Heart right ventricle (tissue), 16 donors: Measurements from ENCODE around the gene DIS3L. TPM values are rescaled to one million over a fixed set of nuclear protein-coding genes. Genes with fewer than 3 reads are reported as not detected.
A peak's percentile ranks its signal among the peaks of the same experiment; 100 is the strongest.

ENCODE experiments used
- ATAC-seq, 8 donors: fragments of 200-7000 bp; cut with Tn5 transposase; one replicate each; pipeline ENCODE4 v1.9.1; 2020; ENCODE audit warnings: mild to moderate bottlenecking in 8 of 8, moderate library complexity in 8 of 8, moderate number of reproducible peaks in 1 of 8
- DNase-seq, 2 donors: peaks; one replicate each; pipeline ENCODE4 v3.0.0-alpha.2; 2020
- H3K27ac ChIP-seq, 10 donors: fragments of 200-600 bp; sonication (generic) in 2 of 10; one replicate each; pipeline versions ENCODE4 v1.5.0 to v1.8.0; 2020 to 2022; ENCODE audit warnings: mild to moderate bottlenecking in 3 of 10
- H3K27me3 ChIP-seq, 7 donors: fragments of 200-600 bp; one replicate each; pipeline ENCODE4 v1.8.0; 2021 to 2022; ENCODE audit warnings: mild to moderate bottlenecking in 2 of 7
- H3K36me3 ChIP-seq, 9 donors: fragments of 200-600 bp; sonication (generic) in 1 of 9; one replicate each; pipeline versions ENCODE4 v1.5.0 to v1.8.0; 2020 to 2022; ENCODE audit warnings: mild to moderate bottlenecking in 2 of 9
- H3K4me1 ChIP-seq, 9 donors: fragments of 200-600 bp; sonication (generic) in 1 of 9; one replicate each; pipeline versions ENCODE4 v1.5.0 to v1.8.0; 2020 to 2022; ENCODE audit warnings: mild to moderate bottlenecking in 4 of 9
- H3K4me3 ChIP-seq, 10 donors: fragments of 200-600 bp; sonication (generic) in 2 of 10; one replicate each; pipeline versions ENCODE4 v1.5.0 to v1.8.0; 2020 to 2022; ENCODE audit warnings: mild to moderate bottlenecking in 7 of 10, moderate library complexity in 2 of 10
- H3K9me3 ChIP-seq, 11 donors: fragments of 200-600 bp in 10 of 11; sonication (generic) in 2 of 11; one replicate each; pipeline versions ENCODE4 v1.5.0 to v1.8.0; 2013 to 2022; ENCODE audit warnings: mild to moderate bottlenecking in 2 of 11, control low read depth in 1 of 11, moderate library complexity in 1 of 11
- CTCF ChIP-seq, 9 donors: fragments of 200-600 bp; sonication (generic) in 2 of 9; IDR thresholded peaks; one replicate each; pipeline versions ENCODE4 v1.5.0 to v1.8.0; 2021 to 2022; ENCODE audit warnings: antibody characterized with exemption in 9 of 9, mild to moderate bottlenecking in 5 of 9, moderate library complexity in 1 of 9
- whole genome bisulfite sequencing, 2 donors: extraction: QIAGEN DNeasy Blood & Tissue Kit; methylation state at CpG; one replicate each; pipeline ENCODE4 v1.1.7; 2013; ENCODE audit warnings: inconsistent platforms in 1 of 2; 5-methylcytosine and 5-hydroxymethylcytosine counted together
- intact Hi-C, 10 donors: fragments of 100-400 bp; cut with DNase I; formaldehyde crosslinking; loops; one replicate each; pipeline versions ENCODE4 v1.11.1 to v1.14.2; 2022
- polyA plus RNA-seq, 2 donors: library from polyadenylated mRNA; stranded (reverse); fragments of 200-250 nt; gene quantifications; one replicate each; pipeline ENCODE4 v1.2.3, GENCODE V29; 2013
- total RNA-seq, 10 donors: library from RNA; stranded (reverse); fragmentation: NEBNext Ultra II Directional in 3 of 10; extraction: Animal tissue kit (Norgen Biotek cat#: 25700) in 3 of 10; gene quantifications; one replicate each; pipeline versions ENCODE4 v1.2.1 to v1.2.4, GENCODE V29; 2021 to 2023
- donor health status: Arrhythmogenic right ventricular cardiomyopathy.
- donor health status: ischemic (EF 13 %, LVEDD 7.1; RV severe dilation, severe dysfunction).
- donor health status: healthy with polysubstance abuse.
- donor health status: DM: no; HTN: yes; CAD: no.
- donor health status: DM: no; HTN: no; CAD: no.
- donor health status: ischemic (EF 25% LVEDD 6.9; RV normal size, moderate dysfunction).
- donor health status: ischemic (EF 25% LVEDD 5.7; RV mildly dilated, moderate dysfunction).
- donor health status: healthy.
- donor health status: DM: yes; HTN: yes; CAD: no.
- donor health status: Ischemic cardiomyopathy.
- donor health status: ischemic (EF 35%, LVEDD 5.7; RV mildly dilated, moderate dysfunction).
- donor health status: nonischemic (EF 11% LVEDD 7.7; RV severe dilation, severe dysfunction).
- donor health status: DM: yes; HTN: yes; CAD: no.
- donor health status: PGD.
- donor health status: ischemic (EF 29% LVEDD 5.4; RV normal size, mild dysfunction).
- donor health status: nonischemic (EF 23%, LVEDD 6.1; RV moderate dilation, normal function).

The DIS3L gene
- total and polyA plus RNA-seq, 12 donors, result 10.6 to 49.6 (median 38.3) TPM

- peaks cover 0 to 4% (median 0%) of the 10 kb centered on the region in 7 donors for H3K27me3 ChIP-seq
- H3K4me1 ChIP-seq, result peaks cover 0 to 4% (median 0%) of the 10 kb centered on the region in 9 donors
- no peak overlapping the region for H3K27ac ChIP-seq
- ATAC-seq (no peak), DNase-seq (no peak)
- TF ChIP-seq CTCF (IDR thresholded peaks at IDR 0.05), result no peak
- 82 to 87% methylated on average over 3 of the region's 3 CpGs for WGBS, 2 donors
- no peaks in the 10 kb centered on the region for H3K36me3 ChIP-seq
- no peak overlapping the region for H3K4me3 ChIP-seq
- H3K9me3 ChIP-seq, result no peaks in the 10 kb centered on the region
- intact Hi-C loops, result loop anchor here in 7 of 10 donors (5.0 to 10.0 kb wide), 7 partner anchors 159 to 649 kb away; no protein-coding TSS in a partner anchor
These were observed 9.1 kb upstream of the DIS3L start for GRCh38 chr15:66284271-66284670.

- Histone ChIP-seq H3K4me3 (no peak overlapping the region), H3K4me1 (peaks cover 0 to 4% (median 0%) of the 10 kb centered on the region in 9 donors), H3K36me3 (no peaks in the 10 kb centered on the region), H3K9me3 (no peaks in the 10 kb centered on the region), H3K27me3 (peaks cover 0 to under 1% (median 0%) of the 10 kb centered on the region in 7 donors), H3K27ac (no peak overlapping the region)
- WGBS, 2 donors, result 74 to 83% methylated on average over 6 of the region's 6 CpGs
- DNase-seq, result no peak
- TF ChIP-seq CTCF (IDR thresholded peaks at IDR 0.05), result no peak
- no peak for ATAC-seq
- intact Hi-C loops, result loop anchor here (5.0 to 10.0 kb wide), 10 partner anchors 161 to 651 kb away; no protein-coding TSS in a partner anchor
These were observed 7.7 kb upstream of the DIS3L start for GRCh38 chr15:66285533-66286280.

GRCh38 chr15:66287461-66288057 lies 5.8 kb upstream of the DIS3L start:
- Histone ChIP-seq H3K36me3 (no peaks in the 10 kb centered on the region), H3K27me3 (no peaks in the 10 kb centered on the region), H3K4me1 (peaks cover 0 to 13% (median 5%) of the 10 kb centered on the region in 9 donors), H3K4me3 (no peak overlapping the region), H3K9me3 (no peaks in the 10 kb centered on the region), H3K27ac (no peak overlapping the region)
- peak; percentile 44 to 75 (median 66) for TF ChIP-seq CTCF (IDR thresholded peaks at IDR 0.05)
- ATAC-seq (no peak), DNase-seq (no peak)
- 11 to 12% methylated on average over 6 of the region's 6 CpGs for WGBS, 2 donors
- intact Hi-C loops, result loop anchor here (5.0 to 10.0 kb wide), 10 partner anchors 163 to 653 kb away; no protein-coding TSS in a partner anchor

- Histone ChIP-seq H3K27me3 (no peaks in the 10 kb centered on the region), H3K4me1 (peaks cover 0 to 18% (median 10%) of the 10 kb centered on the region in 9 donors), H3K27ac (no peak overlapping the region), H3K4me3 (no peak overlapping the region), H3K36me3 (no peaks in the 10 kb centered on the region), H3K9me3 (no peaks in the 10 kb centered on the region)
- intact Hi-C loops, result loop anchor here (5.0 to 10.0 kb wide), 10 partner anchors 163 to 653 kb away; no protein-coding TSS in a partner anchor
- no peak for TF ChIP-seq CTCF (IDR thresholded peaks at IDR 0.05)
- no peak for ATAC-seq
- no peak for DNase-seq
These were observed 5.3 kb upstream of the DIS3L start for GRCh38 chr15:66288093-66288492.
